Stomach (tissue), 9 donors: ENCODE measurements around the gene CYTH2. TPM values are rescaled to one million over a fixed set of nuclear protein-coding genes. Genes with fewer than 3 reads are reported as not detected.

Source experiments
- DNase-seq, 2 donors: peaks; one replicate each; pipeline versions ENCODE4 v3.0.0 to v3.0.0-alpha.2; 2013 to 2019
- H3K27ac ChIP-seq, 5 donors: fragments of 200-600 bp in 4 of 5; sonication (generic) in 4 of 5; one replicate each; pipeline ENCODE4 v1.5.1; 2013 to 2019; ENCODE audit warnings: mild to moderate bottlenecking in 1 of 5, moderate library complexity in 1 of 5
- H3K27me3 ChIP-seq, 3 donors: fragments of 200-600 bp; sonication (generic); one replicate each; pipeline ENCODE4 v1.5.1; 2017 to 2019; ENCODE audit warnings: mixed run types in 1 of 3
- H3K36me3 ChIP-seq, 4 donors: fragments of 200-600 bp; sonication (generic); 1 replicate in 3 of 4; 2 replicates in 1 of 4; pipeline ENCODE4 v1.5.1; 2016 to 2019
- H3K4me1 ChIP-seq, 4 donors: fragments of 200-600 bp; sonication (generic); one replicate each; pipeline ENCODE4 v1.5.1; 2016 to 2019
- H3K4me3 ChIP-seq, 4 donors: fragments of 200-600 bp; sonication (generic) in 3 of 4; one replicate each; pipeline ENCODE4 v1.5.1; 2016 to 2019; ENCODE audit warnings: mild to moderate bottlenecking in 1 of 4
- H3K9me3 ChIP-seq, 4 donors: fragments of 200-600 bp; sonication (generic); one replicate each; pipeline ENCODE4 v1.5.1; 2016 to 2019
- CTCF ChIP-seq, 7 experiments: fragments of 450-650 bp in 4 of 7; fragments of 200-600 bp in 3 of 7; sonication (generic) in 3 of 7; IDR thresholded peaks; one replicate each; pipeline ENCODE4 v1.5.1; 2016 to 2019; ENCODE audit warnings: antibody characterized with exemption in 7 of 7, control low read depth in 2 of 7, mild to moderate bottlenecking in 1 of 7
- EP300 ChIP-seq: sonication (generic); formaldehyde crosslinking; IDR thresholded peaks from one replicate; pipeline ENCODE4 v1.6.1; 2017; ENCODE audit warnings: antibody characterized with exemption
- POLR2A ChIP-seq, 4 donors: fragments of 450-650 bp; IDR thresholded peaks; one replicate each; pipeline ENCODE4 v1.6.1; 2016; ENCODE audit warnings: antibody characterized with exemption in 4 of 4, control low read depth in 2 of 4, mild to moderate bottlenecking in 1 of 4, moderate library complexity in 1 of 4
- POLR2AphosphoS5 ChIP-seq, 3 donors: sonication (generic); formaldehyde crosslinking; IDR thresholded peaks; one replicate each; pipeline ENCODE4 v1.6.1; 2016; ENCODE audit warnings: antibody characterized with exemption in 3 of 3
- WGBS, 5 donors: extraction: QIAGEN DNeasy Blood & Tissue Kit in 3 of 5; methylation state at CpG; one replicate each; pipeline versions ENCODE4 v1.1.5 to v1.1.7; 2013 to 2018; 5-methylcytosine and 5-hydroxymethylcytosine counted together
- intact Hi-C: fragments of 100-400 bp; cut with DNase I; formaldehyde crosslinking; loops from one replicate; pipeline ENCODE4 v1.15.1; 2023; ENCODE audit warnings: low total_unique reads
- polyA plus RNA-seq, 3 donors: library from polyadenylated mRNA; stranded (reverse); fragments of 200-250 nt; gene quantifications; one replicate each; pipeline ENCODE4 v1.2.3, GENCODE V29; 2013
- total RNA-seq, 5 donors: library from RNA; depleted of rRNA; stranded (reverse); fragments of >200 nt; gene quantifications; one replicate each; pipeline versions ENCODE4 v1.1.0 to v1.2.3, GENCODE V29; 2014 to 2016
- donor health status: healthy with polysubstance abuse.
- donor health status: Bipolar disorder and iron deficiency.
- donor health status: healthy.

CYTH2 gene
- total and polyA plus RNA-seq, 8 donors: 39.3 to 229 (median 69.4) TPM

GRCh38 chr19:48529156-48529555 is 60.0 kb downstream of the CYTH2 start:
- 94 to 98% (median 98%) methylated on average over 4 of the region's 4 CpGs for WGBS, 5 donors
- no peak for TF ChIP-seq EP300
- no peak for TF ChIP-seq CTCF (IDR thresholded peaks at IDR 0.05)
- TF ChIP-seq POLR2AphosphoS5 (IDR thresholded peaks at IDR 0.05): no peak
- TF ChIP-seq POLR2A (IDR thresholded peaks at IDR 0.05): no peak
- Histone ChIP-seq H3K9me3 (peaks cover 25 to 50% (median 37%) of the 10 kb centered on the region in 4 donors), H3K4me3 (no peak overlapping the region), H3K27me3 (peaks cover 0 to 10% (median 0%) of the 10 kb centered on the region in 3 donors), H3K36me3 (no peaks in the 10 kb centered on the region), H3K27ac (no peak overlapping the region), H3K4me1 (no peaks in the 10 kb centered on the region)
- intact Hi-C loops: no loop called here
- no peak for DNase-seq

GRCh38 chr19:48530066-48530720 is 61.0 kb downstream of the CYTH2 start:
- peaks cover 0 to 10% (median 0%) of the 10 kb centered on the region in 3 donors for H3K27me3 ChIP-seq
- intact Hi-C loops: no loop called here
- DNase-seq: no peak
- H3K36me3 ChIP-seq: no peaks in the 10 kb centered on the region
- no peak for TF ChIP-seq POLR2AphosphoS5 (IDR thresholded peaks at IDR 0.05)
- no peak for TF ChIP-seq CTCF (IDR thresholded peaks at IDR 0.05)
- TF ChIP-seq POLR2A (IDR thresholded peaks at IDR 0.05): no peak
- TF ChIP-seq EP300: no peak
- WGBS, 5 donors: 57 to 68% (median 59%) methylated on average over 20 of the region's 20 CpGs
- H3K4me1 ChIP-seq: no peaks in the 10 kb centered on the region
- peaks cover 20 to 40% (median 29%) of the 10 kb centered on the region in 4 donors for H3K9me3 ChIP-seq
- no peak overlapping the region for H3K27ac ChIP-seq
- no peak overlapping the region for H3K4me3 ChIP-seq

- TF ChIP-seq POLR2AphosphoS5 (IDR thresholded peaks at IDR 0.05): no peak
- no peak for TF ChIP-seq CTCF (IDR thresholded peaks at IDR 0.05)
- no peak for TF ChIP-seq POLR2A (IDR thresholded peaks at IDR 0.05)
- no peak for TF ChIP-seq EP300
- intact Hi-C loops: no loop called here
- WGBS, 5 donors: 21 to 58% (median 31%) methylated on average over 6 of the region's 6 CpGs
Measured at GRCh38 chr19:48530770-48531169, 61.6 kb downstream of the CYTH2 start.

More at GRCh38 chr19:48530770-48531169, 61.6 kb downstream of the CYTH2 start:
- Histone ChIP-seq H3K27me3 (peaks cover 0 to 10% (median 0%) of the 10 kb centered on the region in 3 donors), H3K36me3 (no peaks in the 10 kb centered on the region), H3K4me3 (no peak overlapping the region), H3K9me3 (peaks cover 20 to 39% (median 29%) of the 10 kb centered on the region in 4 donors), H3K27ac (no peak overlapping the region), H3K4me1 (no peaks in the 10 kb centered on the region)
- no peak for DNase-seq

Other genes with a start within 250 kb of the CYTH2 start
- gene CARD8, start 213.5 kb upstream of the CYTH2 start, total RNA-seq: 10 to 100 TPM in 4 of 5 donors, 1 to 10 TPM in 1; 5.2 to 63.6 (median 39.4) TPM
- 10 to 100 TPM; 16.0 to 20.7 (median 17.1) TPM for gene CARD8, start 213.5 kb upstream of the CYTH2 start, polyA plus RNA-seq
- gene ZNF114, start 199.3 kb upstream of the CYTH2 start, total RNA-seq: under 1 TPM in 1 of 5 donors, not detected in 4; 0.55 TPM
- under 1 TPM in 1 of 3 donors, not detected in 2; 0.10 TPM for gene ZNF114, start 199.3 kb upstream of the CYTH2 start, polyA plus RNA-seq
- 10 to 100 TPM in 4 of 5 donors, 1 to 10 TPM in 1; 6.4 to 57.2 (median 27.5) TPM for gene EMP3, start 143.8 kb upstream of the CYTH2 start, total RNA-seq
- 10 to 100 TPM; 46.4 to 61.4 (median 53.7) TPM for gene EMP3, start 143.8 kb upstream of the CYTH2 start, polyA plus RNA-seq
- 10 to 100 TPM in 4 of 5 donors, 1 to 10 TPM in 1; 9.4 to 33.3 (median 12.3) TPM for gene TMEM143, start 105.4 kb upstream of the CYTH2 start, total RNA-seq
- gene TMEM143, start 105.4 kb upstream of the CYTH2 start, polyA plus RNA-seq: 1 to 10 TPM; 4.2 to 8.6 (median 7.8) TPM
- gene SYNGR4, start 105.0 kb upstream of the CYTH2 start, total RNA-seq: not detected
- not detected for gene SYNGR4, start 105.0 kb upstream of the CYTH2 start, polyA plus RNA-seq
- gene KDELR1, start 77.8 kb upstream of the CYTH2 start, total RNA-seq: 100 to 1,000 TPM in 1 of 5 donors, 10 to 100 TPM in 4; 45.8 to 123 (median 67.7) TPM
- 10 to 100 TPM; 69.8 to 93.8 (median 72.0) TPM for gene KDELR1, start 77.8 kb upstream of the CYTH2 start, polyA plus RNA-seq
- 1 to 10 TPM in 1 of 5 donors, under 1 TPM in 2, not detected in 2; 0.14 to 1.8 (median 0.37) TPM for gene GRIN2D, start 75.7 kb upstream of the CYTH2 start, total RNA-seq
- under 1 TPM in 2 of 3 donors, not detected in 1; 0.06 to 0.10 TPM for gene GRIN2D, start 75.7 kb upstream of the CYTH2 start, polyA plus RNA-seq
- gene GRWD1, start 23.4 kb upstream of the CYTH2 start, total RNA-seq: 10 to 100 TPM in 4 of 5 donors, 1 to 10 TPM in 1; 5.8 to 49.4 (median 18.5) TPM
- 10 to 100 TPM in 2 of 3 donors, 1 to 10 TPM in 1; 7.6 to 13.9 (median 12.8) TPM for gene GRWD1, start 23.4 kb upstream of the CYTH2 start, polyA plus RNA-seq
- gene KCNJ14, start 13.8 kb upstream of the CYTH2 start, total RNA-seq: 1 to 10 TPM in 2 of 5 donors, under 1 TPM in 1, not detected in 2; 0.92 to 4.6 (median 1.0) TPM
- gene KCNJ14, start 13.8 kb upstream of the CYTH2 start, polyA plus RNA-seq: under 1 TPM in 2 of 3 donors, not detected in 1; 0.19 to 0.75 TPM
- gene LMTK3, start 42.5 kb downstream of the CYTH2 start, total RNA-seq: 10 to 100 TPM in 1 of 5 donors, 1 to 10 TPM in 1, under 1 TPM in 2, not detected in 1; 0.45 to 23.5 (median 1.1) TPM
- gene LMTK3, start 42.5 kb downstream of the CYTH2 start, polyA plus RNA-seq: 1 to 10 TPM; 1.1 to 3.5 (median 2.8) TPM
- 1 to 10 TPM in 2 of 5 donors, not detected in 3; 2.6 to 3.1 TPM for gene SULT2B1, start 82.8 kb downstream of the CYTH2 start, total RNA-seq
- 10 to 100 TPM in 1 of 3 donors, 1 to 10 TPM in 2; 2.0 to 46.8 (median 5.0) TPM for gene SULT2B1, start 82.8 kb downstream of the CYTH2 start, polyA plus RNA-seq
- gene SPACA4, start 137.4 kb downstream of the CYTH2 start, total RNA-seq: not detected
- not detected for gene SPACA4, start 137.4 kb downstream of the CYTH2 start, polyA plus RNA-seq
- gene FAM83E, start 145.7 kb downstream of the CYTH2 start, total RNA-seq: 100 to 1,000 TPM in 2 of 5 donors, 10 to 100 TPM in 3; 17.5 to 275 (median 56.0) TPM
- 10 to 100 TPM; 13.3 to 62.5 (median 15.4) TPM for gene FAM83E, start 145.7 kb downstream of the CYTH2 start, polyA plus RNA-seq
- 1,000 to 10,000 TPM; 1,272 to 3,316 (median 1,768) TPM for gene RPL18, start 149.8 kb downstream of the CYTH2 start, total RNA-seq
- 1,000 to 10,000 TPM; 2,771 to 3,739 (median 3,620) TPM for gene RPL18, start 149.8 kb downstream of the CYTH2 start, polyA plus RNA-seq
- 100 to 1,000 TPM in 1 of 5 donors, 10 to 100 TPM in 4; 10.6 to 156 (median 19.2) TPM for gene SPHK2, start 150.1 kb downstream of the CYTH2 start, total RNA-seq
- 10 to 100 TPM in 2 of 3 donors, 1 to 10 TPM in 1; 9.4 to 20.5 (median 19.9) TPM for gene SPHK2, start 150.1 kb downstream of the CYTH2 start, polyA plus RNA-seq
- gene DBP, start 168.0 kb downstream of the CYTH2 start, total RNA-seq: 10 to 100 TPM in 1 of 5 donors, 1 to 10 TPM in 3, not detected in 1; 7.2 to 21.7 (median 9.7) TPM
- gene DBP, start 168.0 kb downstream of the CYTH2 start, polyA plus RNA-seq: 10 to 100 TPM in 1 of 3 donors, 1 to 10 TPM in 2; 4.2 to 29.0 (median 9.2) TPM
- gene CA11, start 176.8 kb downstream of the CYTH2 start, total RNA-seq: 10 to 100 TPM in 2 of 5 donors, 1 to 10 TPM in 2, not detected in 1; 1.8 to 33.0 (median 18.1) TPM
- gene CA11, start 176.8 kb downstream of the CYTH2 start, polyA plus RNA-seq: 10 to 100 TPM; 15.7 to 17.7 (median 15.8) TPM
- not detected for gene NTN5, start 203.6 kb downstream of the CYTH2 start, total RNA-seq
- gene NTN5, start 203.6 kb downstream of the CYTH2 start, polyA plus RNA-seq: 1 to 10 TPM in 1 of 3 donors, not detected in 2; 1.3 TPM
- gene FUT2, start 226.6 kb downstream of the CYTH2 start, total RNA-seq: 10 to 100 TPM; 23.2 to 42.0 (median 33.2) TPM
- 10 to 100 TPM; 22.7 to 76.8 (median 25.8) TPM for gene FUT2, start 226.6 kb downstream of the CYTH2 start, polyA plus RNA-seq